HepG2 (cell line): ENCODE results near the gene TMEM63B. TPM values are rescaled to one million over a fixed set of nuclear protein-coding genes. Genes with fewer than 3 reads are reported as not detected.

ENCODE experiments used
- ATAC-seq: fragments of 200-7000 bp; cut with Tn5 transposase; 3 replicates; pipeline ENCODE4 v1.9.1; 2020; ENCODE audit warnings: mild to moderate bottlenecking, moderate library complexity
- BruUV-seq: library from RNA; stranded (reverse); fragments of 400-500 nt; replicated peaks from 2 replicates; lab custom pipeline; 2021; lab: Mats Ljungman, UMichigan
- CTCF ChIA-PET: fragments of 300-600 bp; formaldehyde crosslinking; extraction: SDS; loops from one replicate; lab custom pipeline; 2021; ENCODE audit warnings: low total read pairs, inconsistent platforms, low intra/inter-chr PET ratio; lab: Yijun Ruan, JAX
- POLR2A ChIA-PET: fragments of 350-600 bp; sonication (Branson Sonifier 250); formaldehyde crosslinking; loops from one replicate; lab custom pipeline; 2020; ENCODE audit warnings: antibody characterized with exemption, inconsistent platforms; lab: Yijun Ruan, JAX
- DNase-seq: peaks from one replicate; pipeline ENCODE4 v3.0.0-alpha.2; 2015; ENCODE audit warnings: low spot score
- FAIRE-seq: peaks from 3 replicates; lab custom pipeline; 2011; peaks lifted over from hg19 to GRCh38; lab: Jason Lieb, UNC
- H2AFZ ChIP-seq: one replicate; pipeline ENCODE4 v1.6.1; 2011; ENCODE audit warnings: low read length, inconsistent platforms
- H3K27ac ChIP-seq: fragments of 300-600 bp; 3 replicates; pipeline ENCODE4 v1.8.0; 2011; ENCODE audit warnings: mixed run types, mild to moderate bottlenecking, mixed read lengths, low read length, inconsistent platforms; ENCODE audit not compliant: insufficient read depth; ENCODE audit errors: extremely low read length
- H3K27me3 ChIP-seq, 2 experiments: fragments of 200-600 bp in 1 of 2; 2 replicates in 1 of 2; 3 replicates in 1 of 2; pipeline versions ENCODE4 v1.6.0 to v1.8.0; 2011; ENCODE audit warnings: low read length in 2 of 2, mild to moderate bottlenecking in 2 of 2, moderate library complexity in 2 of 2, inconsistent platforms in 1 of 2; ENCODE audit not compliant: insufficient read depth in 2 of 2, control insufficient read depth in 1 of 2
- H3K36me3 ChIP-seq, 2 experiments: fragments of 200-600 bp in 1 of 2; replicated peaks in 1 of 2; 2 replicates in 1 of 2; 3 replicates in 1 of 2; pipeline versions ENCODE4 v1.5.1 to v1.8.0; 2011; ENCODE audit warnings: low read length in 2 of 2, inconsistent platforms in 1 of 2; ENCODE audit not compliant: insufficient read depth in 2 of 2, control insufficient read depth in 1 of 2
- H3K4me1 ChIP-seq: 2 replicates; pipeline ENCODE4 v1.5.1; 2012; ENCODE audit warnings: low read length, inconsistent platforms; ENCODE audit not compliant: insufficient read depth
- H3K4me2 ChIP-seq: 2 replicates; pipeline ENCODE4 v1.6.0; 2011; ENCODE audit warnings: low read depth, low read length, inconsistent platforms
- H3K4me3 ChIP-seq, 3 experiments: fragments of 200-600 bp in 1 of 3; sonication (generic), shearing (Covaris generic) in 1 of 3; replicated peaks in 1 of 3; 2 replicates each; pipeline ENCODE4 v1.5.1; 2011 to 2016; ENCODE audit warnings: low read length in 3 of 3, inconsistent platforms in 2 of 3, low read depth in 2 of 3, mild to moderate bottlenecking in 2 of 3, control low read depth in 1 of 3, mixed read lengths in 1 of 3; ENCODE audit not compliant: insufficient read depth in 1 of 3
- H3K79me2 ChIP-seq: one replicate; pipeline ENCODE4 v1.6.1; 2011; ENCODE audit warnings: low read length, inconsistent platforms; ENCODE audit not compliant: insufficient read depth
- H3K9ac ChIP-seq: 2 replicates; pipeline ENCODE4 v1.6.0; 2011; ENCODE audit warnings: mild to moderate bottlenecking, low read depth, low read length, inconsistent platforms; ENCODE audit not compliant: insufficient read depth
- H3K9me3 ChIP-seq: 2 replicates; pipeline ENCODE4 v1.5.1; 2012; ENCODE audit warnings: mild to moderate bottlenecking, low read length
- H4K20me1 ChIP-seq: 2 replicates; pipeline ENCODE4 v1.6.0; 2011; ENCODE audit warnings: inconsistent platforms, mild to moderate bottlenecking, low read length, moderate library complexity; ENCODE audit not compliant: insufficient read depth
- FOXO1 ChIP-seq: sonication (generic); formaldehyde crosslinking; IDR thresholded peaks from 2 replicates; pipeline ENCODE4 v1.4.0; 2020; ENCODE audit warnings: missing genetic modification reagents
- MTERF4 ChIP-seq: sonication (generic); formaldehyde crosslinking; IDR thresholded peaks from 2 replicates; pipeline ENCODE4 v1.8.0; 2023; ENCODE audit warnings: mild to moderate bottlenecking, missing genetic modification reagents
- NR3C1 ChIP-seq: sonication (generic); formaldehyde crosslinking; IDR thresholded peaks from 2 replicates; pipeline ENCODE4 v1.4.0; 2020; ENCODE audit warnings: missing genetic modification reagents
- PAWR ChIP-seq: sonication (generic); formaldehyde crosslinking; IDR thresholded peaks from 2 replicates; pipeline ENCODE4 v1.4.0; 2020; ENCODE audit warnings: missing genetic modification reagents, mild to moderate bottlenecking, borderline replicate concordance
- POLR2AphosphoS2 ChIP-seq: IDR thresholded peaks from 2 replicates; pipeline ENCODE4 v1.6.1; 2011; ENCODE audit warnings: low read depth, low read length, improper control_type of control experiment
- TFAP4 ChIP-seq: sonication (generic); IDR thresholded peaks from 2 replicates; pipeline ENCODE4 v1.6.1; 2016; ENCODE audit warnings: low read depth, borderline replicate concordance
- TP53 ChIP-seq: sonication (generic); formaldehyde crosslinking; conservative IDR thresholded peaks from 2 replicates; pipeline ENCODE4 v1.4.0; 2020; ENCODE audit warnings: missing genetic modification reagents
- XRCC5 ChIP-seq: fragments of 200-400 bp; formaldehyde crosslinking; optimal IDR thresholded peaks from 2 replicates; pipeline ENCODE3; 2017; ENCODE audit warnings: mild to moderate bottlenecking, low read length
- YY1 ChIP-seq: IDR thresholded peaks from 2 replicates; pipeline ENCODE4 v1.6.1; 2011; ENCODE audit warnings: low read length, low read depth, moderate library complexity, mild to moderate bottlenecking; ENCODE audit not compliant: insufficient read depth, insufficient replicate concordance
- ZFY ChIP-seq: sonication (generic); formaldehyde crosslinking; IDR thresholded peaks from 2 replicates; pipeline ENCODE4 v1.4.0; 2020; ENCODE audit warnings: missing genetic modification reagents
- ZKSCAN8 ChIP-seq: IDR thresholded peaks from 2 replicates; pipeline ENCODE4 v1.6.1; 2016; ENCODE audit warnings: borderline replicate concordance, missing genetic modification reagents, missing compliant biosample characterization
- ZNF138 ChIP-seq: sonication (generic); formaldehyde crosslinking; IDR thresholded peaks from 2 replicates; pipeline ENCODE4 v1.5.0; 2020; ENCODE audit warnings: mild to moderate bottlenecking, low read depth, missing genetic modification reagents
- ZNF232 ChIP-seq: sonication (generic); formaldehyde crosslinking; IDR thresholded peaks from 2 replicates; pipeline ENCODE4 v1.4.0; 2020; ENCODE audit warnings: missing genetic modification reagents, borderline replicate concordance
- ZNF605 ChIP-seq: sonication (generic); formaldehyde crosslinking; IDR thresholded peaks from 2 replicates; pipeline ENCODE4 v1.8.0; 2022; ENCODE audit warnings: mild to moderate bottlenecking, missing genetic modification reagents
- ZSCAN9 ChIP-seq: IDR thresholded peaks from 2 replicates; pipeline ENCODE4 v1.6.1; 2016; ENCODE audit warnings: borderline replicate concordance
- WGBS: methylation state at CpG from one replicate; pipeline ENCODE4 v1.1.6; 2017; ENCODE audit warnings: low lambda C conversion rate; 5-methylcytosine and 5-hydroxymethylcytosine counted together
- in situ Hi-C: cut with HindIII; loops from 2 replicates; pipeline ENCODE4 v1.10.0; 2017; ENCODE audit warnings: low pct_unique_long_range_greater_than_20kb; ENCODE audit not compliant: extremely low pct_ligation_motif_present
- intact Hi-C: fragments of 100-400 bp; cut with micrococcal nuclease; formaldehyde crosslinking; loops from one replicate; pipeline ENCODE4 v1.10.0; 2022; ENCODE audit not compliant: unreplicated experiment
- polyA plus RNA-seq, 8 experiments: library from polyadenylated mRNA; depleted of rRNA in 3 of 8; stranded (reverse) in 7 of 8; unstranded in 1 of 8; fragments of >200 nt; fragmentation: Illumina TruSeq in 4 of 8; extraction: Trizol in 4 of 8; gene quantifications; 2 replicates each; pipeline versions ENCODE4 v1.2.1 to v1.2.3, GENCODE V29; 2011 to 2016; ENCODE audit warnings: low read depth in 4 of 8, missing spikeins in 1 of 8, mixed read lengths in 1 of 8; ENCODE audit not compliant: insufficient read depth in 1 of 8
- total RNA-seq, 5 experiments: library from RNA; depleted of rRNA; stranded (reverse); fragments of >200 nt; fragmentation: Illumina TruSeq; extraction: Trizol; gene quantifications; 2 replicates each; pipeline ENCODE4 v1.2.3, GENCODE V29; 2016; ENCODE audit warnings: low read depth in 1 of 5
- TF ChIP-seq, protein P1 (sequence below): sonication (generic); formaldehyde crosslinking; IDR thresholded peaks from 2 replicates; pipeline ENCODE4 v1.4.0; 2020; ENCODE audit warnings: missing genetic modification reagents

Gene TMEM63B
- total and polyA plus RNA-seq, 2 of the 13 experiments (the other 11 are each of a cell fraction or from before 2014, with no cell fraction given), result 27.4 to 75.8 TPM

DNA sequence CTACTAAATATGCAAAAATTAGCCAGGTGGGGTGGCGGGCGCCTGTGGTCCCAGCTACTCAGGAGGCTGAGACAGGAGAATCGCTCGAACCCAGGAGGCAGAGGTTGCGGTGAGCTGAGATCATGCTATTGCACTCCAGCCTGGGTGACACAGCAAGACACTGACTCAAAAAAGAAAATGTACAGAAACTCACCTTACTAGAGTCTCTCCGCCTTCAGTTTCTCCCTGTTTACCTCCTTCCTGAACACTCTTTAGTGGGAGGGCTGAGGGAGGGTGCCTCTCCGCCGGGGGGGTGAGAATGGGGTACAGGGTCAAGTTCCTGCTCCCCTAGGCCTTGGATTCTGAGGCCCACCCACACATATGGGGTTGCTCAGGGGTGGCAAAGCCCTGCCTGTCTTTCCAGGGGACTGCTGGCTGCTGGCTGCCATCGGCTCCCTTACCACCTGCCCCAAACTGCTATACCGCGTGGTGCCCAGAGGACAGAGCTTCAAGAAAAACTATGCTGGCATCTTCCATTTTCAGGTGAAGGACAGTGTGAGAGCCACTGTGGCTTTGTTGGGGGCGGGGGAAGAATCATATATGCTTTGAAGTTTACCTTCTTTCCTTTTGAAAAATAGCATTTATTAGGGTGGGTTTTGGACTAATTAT lies 44.7 kb downstream of the TMEM63B start:
- H3K4me1 ChIP-seq, result peaks cover 58% of the 10 kb centered on the region
- H3K9me3 ChIP-seq, result no peaks in the 10 kb centered on the region
- no peak for DNase-seq
- CTCF ChIA-PET, result interaction anchor here (0.7 to 3.1 kb wide), 5 partner anchors 16 to 93 kb away, joined by 3 to 38 read pairs (median 4); partner anchors contain the start of genes NFKBIE and SLC35B2
- intact Hi-C loops, result loop anchor here (1.0 kb wide), 2 partner anchors 49 to 62 kb away; no protein-coding TSS in a partner anchor
- no peak for TF ChIP-seq TP53
- no peak for TF ChIP-seq ZNF605 (CRISPR knock-in tag)
- TF ChIP-seq MTERF4 (CRISPR knock-in tag), result no peak
- no peak for TF ChIP-seq ZFY (CRISPR knock-in tag)
- no peak for TF ChIP-seq XRCC5
- TF ChIP-seq TFAP4, result no peak
- no peak for TF ChIP-seq NR3C1
- no peak for TF ChIP-seq ZSCAN9 (CRISPR knock-in tag)
- TF ChIP-seq ZKSCAN8, result no peak
- TF ChIP-seq, protein P1, sequence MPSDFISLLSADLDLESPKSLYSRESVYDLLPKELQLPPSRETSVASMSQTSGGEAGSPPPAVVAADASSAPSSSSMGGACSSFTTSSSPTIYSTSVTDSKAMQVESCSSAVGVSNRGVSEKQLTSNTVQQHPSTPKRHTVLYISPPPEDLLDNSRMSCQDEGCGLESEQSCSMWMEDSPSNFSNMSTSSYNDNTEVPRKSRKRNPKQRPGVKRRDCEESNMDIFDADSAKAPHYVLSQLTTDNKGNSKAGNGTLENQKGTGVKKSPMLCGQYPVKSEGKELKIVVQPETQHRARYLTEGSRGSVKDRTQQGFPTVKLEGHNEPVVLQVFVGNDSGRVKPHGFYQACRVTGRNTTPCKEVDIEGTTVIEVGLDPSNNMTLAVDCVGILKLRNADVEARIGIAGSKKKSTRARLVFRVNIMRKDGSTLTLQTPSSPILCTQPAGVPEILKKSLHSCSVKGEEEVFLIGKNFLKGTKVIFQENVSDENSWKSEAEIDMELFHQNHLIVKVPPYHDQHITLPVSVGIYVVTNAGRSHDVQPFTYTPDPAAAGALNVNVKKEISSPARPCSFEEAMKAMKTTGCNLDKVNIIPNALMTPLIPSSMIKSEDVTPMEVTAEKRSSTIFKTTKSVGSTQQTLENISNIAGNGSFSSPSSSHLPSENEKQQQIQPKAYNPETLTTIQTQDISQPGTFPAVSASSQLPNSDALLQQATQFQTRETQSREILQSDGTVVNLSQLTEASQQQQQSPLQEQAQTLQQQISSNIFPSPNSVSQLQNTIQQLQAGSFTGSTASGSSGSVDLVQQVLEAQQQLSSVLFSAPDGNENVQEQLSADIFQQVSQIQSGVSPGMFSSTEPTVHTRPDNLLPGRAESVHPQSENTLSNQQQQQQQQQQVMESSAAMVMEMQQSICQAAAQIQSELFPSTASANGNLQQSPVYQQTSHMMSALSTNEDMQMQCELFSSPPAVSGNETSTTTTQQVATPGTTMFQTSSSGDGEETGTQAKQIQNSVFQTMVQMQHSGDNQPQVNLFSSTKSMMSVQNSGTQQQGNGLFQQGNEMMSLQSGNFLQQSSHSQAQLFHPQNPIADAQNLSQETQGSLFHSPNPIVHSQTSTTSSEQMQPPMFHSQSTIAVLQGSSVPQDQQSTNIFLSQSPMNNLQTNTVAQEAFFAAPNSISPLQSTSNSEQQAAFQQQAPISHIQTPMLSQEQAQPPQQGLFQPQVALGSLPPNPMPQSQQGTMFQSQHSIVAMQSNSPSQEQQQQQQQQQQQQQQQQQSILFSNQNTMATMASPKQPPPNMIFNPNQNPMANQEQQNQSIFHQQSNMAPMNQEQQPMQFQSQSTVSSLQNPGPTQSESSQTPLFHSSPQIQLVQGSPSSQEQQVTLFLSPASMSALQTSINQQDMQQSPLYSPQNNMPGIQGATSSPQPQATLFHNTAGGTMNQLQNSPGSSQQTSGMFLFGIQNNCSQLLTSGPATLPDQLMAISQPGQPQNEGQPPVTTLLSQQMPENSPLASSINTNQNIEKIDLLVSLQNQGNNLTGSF (CRISPR knock-in tag), result no peak
- TF ChIP-seq PAWR, result no peak
- no peak for TF ChIP-seq FOXO1
- no peak for TF ChIP-seq ZNF232 (CRISPR knock-in tag)
- no peak for TF ChIP-seq YY1
- no peak for TF ChIP-seq POLR2AphosphoS2
- no peak for TF ChIP-seq ZNF138 (CRISPR knock-in tag)
- TF ChIP-seq, all 625 proteins: peak for 0
- Histone ChIP-seq H4K20me1 (no peaks in the 10 kb centered on the region), H3K36me3 (no peaks in the 10 kb centered on the region), H3K4me3 (no peak overlapping the region), H3K79me2 (no peaks in the 10 kb centered on the region), H3K4me2 (no peak overlapping the region; the same call in 1 of the 2 replicates), H2AFZ (no peak overlapping the region), H3K27ac (no peak overlapping the region), H3K9ac (no peak overlapping the region), H3K27me3 (peaks cover 5 to 30% of the 10 kb centered on the region in 2 experiments; a peak in 3 of 5 replicates)
- FAIRE-seq, result no peak
- 39% methylated on average over 12 of the region's 12 CpGs for WGBS
- POLR2A ChIA-PET, result interaction anchor here (0.9 to 1.5 kb wide), 5 partner anchors 11 to 85 kb away, joined by 4 to 6 read pairs (median 4); partner anchors contain the start of gene SLC35B2
- no TSS peak for BruUV-seq
- ATAC-seq, result no peak
- in situ Hi-C loops, result loop anchor here (5.0 kb wide), 1 partner anchor 50 kb away; the partner anchor contains the start of gene SLC29A1
